Stimulated activated CD8-positive, alpha-beta memory T cell treated with anti-CD3 and anti-CD28 coated beads, Interleukin-12 subunit alpha, Interleukin-12 subunit beta, amount 100 ng/mL, for 1 hour (primary cell): Measurements from ENCODE around the gene GMCL1.
"Not testable (repeated sequence)": the region's sequence is repeated elsewhere in the genome, so short reads cannot be mapped to it uniquely, and the experiment has no call there.

Experiments used
- DNase-seq: peaks from one replicate; pipeline ENCODE4 v3.0.0-alpha.2; 2020; ENCODE audit warnings: low read depth

GMCL1 gene, protein sequence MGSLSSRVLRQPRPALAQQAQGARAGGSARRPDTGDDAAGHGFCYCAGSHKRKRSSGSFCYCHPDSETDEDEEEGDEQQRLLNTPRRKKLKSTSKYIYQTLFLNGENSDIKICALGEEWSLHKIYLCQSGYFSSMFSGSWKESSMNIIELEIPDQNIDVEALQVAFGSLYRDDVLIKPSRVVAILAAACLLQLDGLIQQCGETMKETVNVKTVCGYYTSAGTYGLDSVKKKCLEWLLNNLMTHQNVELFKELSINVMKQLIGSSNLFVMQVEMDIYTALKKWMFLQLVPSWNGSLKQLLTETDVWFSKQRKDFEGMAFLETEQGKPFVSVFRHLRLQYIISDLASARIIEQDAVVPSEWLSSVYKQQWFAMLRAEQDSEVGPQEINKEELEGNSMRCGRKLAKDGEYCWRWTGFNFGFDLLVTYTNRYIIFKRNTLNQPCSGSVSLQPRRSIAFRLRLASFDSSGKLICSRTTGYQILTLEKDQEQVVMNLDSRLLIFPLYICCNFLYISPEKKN

DNA sequence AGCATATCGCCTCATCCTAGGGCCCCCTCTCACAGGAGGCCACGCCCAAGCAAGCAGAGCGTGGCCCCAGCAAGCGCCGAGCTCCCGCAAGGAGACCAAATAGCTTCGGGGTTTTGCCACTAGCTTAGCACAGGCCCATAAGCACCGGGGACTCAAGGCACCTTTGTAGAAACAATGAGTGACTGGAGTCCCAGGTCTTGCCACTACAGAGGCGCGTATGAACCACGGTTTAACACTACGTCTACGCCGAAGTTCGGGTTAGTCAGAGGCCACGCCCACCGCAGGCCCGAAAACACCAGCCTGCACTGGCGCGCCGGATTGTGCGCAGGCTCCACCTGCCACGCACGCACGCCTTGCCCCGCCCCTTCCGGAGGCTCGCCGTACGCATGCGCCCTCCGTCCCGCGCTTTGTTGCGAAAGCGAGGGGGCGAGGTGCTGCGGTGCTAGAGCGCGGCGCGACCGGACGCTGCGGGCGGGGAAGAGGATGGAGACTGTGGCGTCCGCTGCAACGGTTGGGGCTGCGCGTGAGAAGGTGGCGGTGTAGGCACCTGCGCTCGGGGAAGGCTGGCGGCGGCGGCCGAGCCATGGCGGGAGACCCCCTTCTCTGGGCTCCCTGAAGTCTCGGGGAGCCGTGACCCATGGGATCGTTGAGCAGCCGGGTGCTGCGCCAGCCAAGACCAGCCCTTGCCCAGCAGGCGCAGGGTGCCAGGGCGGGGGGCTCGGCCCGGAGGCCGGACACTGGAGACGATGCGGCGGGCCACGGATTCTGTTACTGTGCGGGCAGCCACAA is at the start of gene GMCL1:
TSS of gene GMCL1 (plus strand) at position 405 of the 789 bp plus-strand sequence. CDS start at position 638, 233 bp downstream.
- DNase-seq, result peak; percentile 98

DNA sequence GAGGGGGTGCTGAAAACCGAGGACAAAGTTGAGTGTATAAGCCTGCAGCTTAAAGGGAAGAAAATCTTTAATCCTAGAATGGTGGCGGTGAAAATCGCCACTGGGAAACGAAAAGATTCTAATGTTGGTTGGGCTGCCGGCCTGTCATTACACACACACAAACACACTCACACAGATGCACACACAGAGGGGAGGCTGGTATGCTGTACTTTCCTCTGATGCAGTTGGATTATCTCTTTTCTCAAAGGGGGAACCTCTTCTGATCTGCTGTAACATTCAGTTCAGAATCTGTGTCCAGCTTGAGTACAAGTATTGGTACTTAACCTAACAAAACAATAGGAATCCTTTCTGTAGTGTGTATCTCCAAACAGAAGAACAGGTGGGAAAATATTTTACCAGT is 48.5 kb upstream of the GMCL1 start:
- DNase-seq, result no peak

DNA sequence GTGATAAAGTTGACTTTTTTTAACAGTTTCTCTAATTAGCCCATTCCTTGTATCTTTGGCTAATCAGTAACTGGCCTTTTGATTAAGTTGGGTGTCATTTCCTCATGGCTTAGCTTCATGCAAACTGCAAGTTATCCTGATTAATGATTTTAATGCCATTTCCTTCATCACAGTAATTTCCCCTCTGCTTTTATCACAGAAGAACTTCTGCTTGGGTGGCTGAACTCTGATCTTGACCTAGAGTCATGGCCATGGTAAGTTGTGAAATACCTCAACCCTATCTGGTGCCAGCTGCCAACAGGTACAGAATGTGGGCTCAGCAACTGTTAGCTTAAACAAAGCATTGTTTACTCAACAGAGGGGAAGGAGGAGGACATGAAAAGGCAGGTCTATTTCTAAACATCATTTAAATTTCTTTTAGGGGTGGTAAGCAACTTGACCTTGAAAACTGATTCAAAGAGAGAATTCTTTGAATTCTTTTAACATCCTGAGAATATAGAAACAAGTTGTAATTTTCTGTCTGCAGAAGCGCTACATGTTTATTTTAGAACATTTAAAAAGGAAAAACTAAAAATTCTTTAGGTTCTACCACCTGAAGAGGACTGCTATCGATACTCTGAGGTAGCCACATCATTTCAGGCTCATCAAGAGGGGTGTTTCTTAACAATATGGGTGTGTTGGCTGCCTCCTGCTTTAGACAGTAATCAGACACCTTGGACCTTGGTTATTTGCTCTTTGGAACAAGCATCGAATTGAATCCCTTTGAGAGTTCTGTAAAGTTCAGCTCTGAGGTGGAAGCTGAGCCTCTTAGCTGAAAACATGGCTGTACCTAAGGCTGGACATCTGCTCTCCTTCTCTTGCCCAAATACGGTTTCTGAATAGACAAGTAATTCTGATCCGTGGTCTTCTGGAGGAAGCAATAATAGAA is 47.9 kb upstream of the GMCL1 start:
- DNase-seq, result no peak

DNA sequence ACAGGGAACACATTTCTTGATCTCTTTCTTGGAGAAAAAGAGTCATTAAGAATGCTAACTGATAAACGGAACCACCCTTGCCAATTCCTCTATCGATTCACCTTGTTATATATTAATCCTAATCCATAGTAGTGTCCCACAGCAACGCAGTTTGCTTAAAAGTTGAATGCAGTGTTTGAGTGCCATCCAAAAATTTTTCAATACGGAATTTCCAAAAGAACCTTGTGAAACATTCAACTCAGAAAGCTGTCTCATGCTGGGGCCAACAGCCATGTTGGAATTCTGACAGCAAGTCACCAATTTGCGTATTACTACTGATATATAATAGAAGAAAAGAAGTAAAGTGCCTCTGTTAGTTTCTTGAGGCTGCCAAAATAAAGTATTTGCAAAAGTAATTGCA is 45.2 kb upstream of the GMCL1 start:
- no peak for DNase-seq

DNA sequence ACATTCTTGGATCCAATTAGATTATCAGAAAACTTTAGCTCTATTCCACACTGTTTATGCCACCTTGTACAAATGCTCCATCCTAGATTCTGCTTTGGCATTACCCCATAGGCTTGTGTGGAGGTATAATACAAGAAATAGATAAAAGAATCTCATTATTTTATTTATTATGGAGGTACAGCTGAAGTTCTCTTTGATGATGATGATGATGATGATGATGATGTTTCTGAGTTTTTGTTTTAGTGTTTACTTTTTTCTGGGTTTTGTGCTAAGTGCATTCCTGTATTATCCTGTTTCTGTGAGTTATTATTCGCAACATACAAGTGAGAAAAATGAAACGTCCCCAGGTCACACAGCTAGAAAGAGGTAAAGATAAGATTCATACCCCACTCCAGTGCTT is 44.1 kb upstream of the GMCL1 start:
- DNase-seq, result no peak

DNA sequence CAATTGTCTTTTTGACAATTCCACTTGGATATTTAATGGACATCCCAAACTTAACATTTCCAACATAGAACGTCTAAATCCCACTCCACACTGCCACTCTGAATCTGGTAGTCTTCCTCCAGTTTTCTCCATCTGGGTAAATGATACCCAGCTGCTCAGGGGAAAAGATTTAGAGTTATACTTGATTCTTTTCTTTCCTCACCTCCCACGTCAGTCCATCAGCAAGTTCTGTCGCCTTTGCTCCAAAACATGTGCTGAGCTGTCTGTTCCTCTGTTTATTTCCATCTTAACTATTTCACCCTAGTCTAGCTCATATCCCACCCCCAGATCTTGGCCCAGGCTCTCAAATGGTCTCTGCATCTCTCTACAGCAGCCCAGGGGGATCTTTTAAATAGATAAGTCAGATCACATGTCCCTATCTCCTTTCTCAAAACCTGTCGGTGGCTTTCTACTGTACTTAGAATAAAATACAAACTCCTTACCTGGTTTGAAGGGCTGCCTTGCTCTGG is 43.4 kb upstream of the GMCL1 start:
- DNase-seq, result no peak

DNA sequence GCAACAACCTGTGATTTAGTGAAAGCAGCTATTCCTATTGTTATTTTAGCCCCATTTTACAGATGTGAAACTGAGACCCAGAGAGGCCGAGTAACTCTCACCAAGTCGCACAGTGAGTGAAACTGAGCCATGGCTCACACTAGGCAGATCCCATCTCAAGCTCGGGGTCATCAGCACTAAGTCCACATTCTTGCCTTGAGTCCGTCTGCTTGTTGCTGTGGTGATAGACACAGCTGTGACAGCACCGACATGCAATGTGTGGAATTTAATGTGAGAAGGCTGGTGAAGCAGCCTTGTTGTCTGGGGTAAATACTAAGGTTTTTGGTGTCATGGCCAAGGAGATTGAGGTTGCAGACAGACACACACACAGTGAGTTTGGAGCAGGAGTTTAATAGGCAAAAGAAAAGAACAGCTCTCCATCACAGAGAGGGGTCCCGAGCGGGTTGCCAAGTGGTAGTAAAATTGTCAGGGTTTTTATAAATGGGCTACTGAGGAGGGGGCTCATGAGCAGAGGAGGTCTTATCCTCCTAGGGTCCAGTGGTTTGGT is 40.2 kb upstream of the GMCL1 start:
- no peak for DNase-seq

DNA sequence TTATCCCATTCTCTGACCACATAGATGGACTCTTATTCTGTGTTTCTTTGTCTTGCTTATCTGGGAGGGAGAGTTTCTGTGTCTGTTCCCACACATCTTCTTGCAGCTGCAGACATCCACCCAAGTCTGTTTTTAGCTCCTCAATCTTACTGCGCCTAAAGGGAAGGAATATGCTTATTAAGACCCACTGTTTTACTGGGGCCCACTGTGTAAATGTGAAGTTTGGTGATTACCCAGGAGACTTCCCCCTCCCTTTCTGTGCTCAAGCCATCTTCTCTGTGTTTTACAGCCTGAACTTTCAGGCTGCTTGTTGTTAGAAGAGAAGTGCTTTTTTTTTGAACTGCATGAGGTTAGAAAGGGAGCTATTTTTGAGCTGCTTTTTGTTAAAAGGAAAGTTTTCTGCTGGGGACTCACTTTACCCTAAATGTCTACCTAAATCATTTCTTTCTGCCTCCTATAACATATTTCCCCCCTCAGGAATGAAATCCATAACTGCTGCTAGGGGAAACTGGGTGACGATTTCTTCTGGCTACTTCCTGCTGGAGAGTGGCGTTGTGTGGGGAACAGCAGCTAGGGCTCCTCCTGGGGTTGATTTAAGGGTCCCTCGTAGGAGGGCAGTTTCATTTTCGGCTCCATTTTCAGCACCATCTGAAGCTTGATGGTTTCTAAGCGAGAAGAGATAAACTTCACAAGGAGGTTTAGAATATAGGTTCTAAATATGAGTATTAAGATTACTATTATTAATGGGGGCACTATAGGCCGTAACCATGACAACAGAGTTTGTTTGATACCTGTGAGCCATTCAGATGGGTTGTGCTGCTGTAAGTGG is 39.5 kb upstream of the GMCL1 start:
- no peak for DNase-seq

DNA sequence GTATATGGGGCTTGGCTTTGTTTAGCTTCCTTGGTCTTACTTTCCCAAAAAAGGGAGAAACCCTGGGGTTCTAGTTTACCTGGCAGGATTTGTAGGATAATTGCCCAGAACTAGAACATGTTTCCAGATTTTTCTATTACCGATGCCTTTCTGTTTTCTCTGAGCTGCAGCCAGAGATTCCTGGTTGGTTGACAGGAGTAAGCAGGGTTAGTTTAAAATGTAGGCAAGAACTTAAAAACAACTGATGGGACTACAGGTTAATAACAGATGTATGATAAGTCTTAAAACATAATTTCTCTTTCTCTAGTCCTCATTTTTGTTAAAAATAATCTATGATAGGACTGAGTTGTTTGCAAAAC is 38.9 kb upstream of the GMCL1 start:
- DNase-seq, result no peak

DNA sequence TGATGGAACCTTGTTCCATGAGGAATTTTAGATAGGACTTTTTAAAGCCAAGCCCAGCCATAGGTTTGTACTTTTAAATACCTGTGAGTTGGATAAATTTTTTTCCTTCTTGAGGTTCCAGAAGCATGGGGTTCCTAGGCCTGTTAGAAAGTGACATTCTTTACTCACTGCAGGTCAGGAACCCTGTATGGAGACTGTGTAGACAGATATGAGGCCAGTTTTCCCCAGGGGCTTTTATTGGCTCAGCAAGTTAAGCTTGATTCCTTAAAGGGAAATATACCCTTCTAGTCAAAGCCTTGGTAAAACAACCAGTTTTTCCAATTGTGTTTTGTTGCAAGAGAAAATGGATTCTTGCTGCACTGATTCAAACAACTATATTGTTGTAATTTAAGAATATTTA is 38.4 kb upstream of the GMCL1 start:
- no peak for DNase-seq

DNA sequence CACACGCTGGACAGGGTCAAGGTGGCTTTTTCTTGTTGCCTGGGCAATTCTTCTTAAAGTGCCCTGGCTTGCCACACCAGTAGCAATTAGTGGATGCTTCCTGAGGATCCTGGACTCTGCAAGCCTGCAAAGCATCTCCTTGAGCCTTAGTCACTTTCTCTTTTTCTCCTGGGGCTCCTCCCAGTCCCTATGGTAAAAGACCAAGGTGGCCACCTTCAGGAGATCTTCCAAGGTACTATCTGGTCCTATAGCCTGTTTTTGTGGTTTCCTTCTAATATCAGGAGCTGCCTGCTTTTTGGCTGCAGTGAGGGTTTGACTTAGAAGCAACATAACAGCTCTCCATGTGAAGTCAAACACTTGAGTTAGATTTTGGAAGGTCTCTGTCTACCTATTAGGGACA is 33.3 kb upstream of the GMCL1 start:
- DNase-seq, result no peak

DNA sequence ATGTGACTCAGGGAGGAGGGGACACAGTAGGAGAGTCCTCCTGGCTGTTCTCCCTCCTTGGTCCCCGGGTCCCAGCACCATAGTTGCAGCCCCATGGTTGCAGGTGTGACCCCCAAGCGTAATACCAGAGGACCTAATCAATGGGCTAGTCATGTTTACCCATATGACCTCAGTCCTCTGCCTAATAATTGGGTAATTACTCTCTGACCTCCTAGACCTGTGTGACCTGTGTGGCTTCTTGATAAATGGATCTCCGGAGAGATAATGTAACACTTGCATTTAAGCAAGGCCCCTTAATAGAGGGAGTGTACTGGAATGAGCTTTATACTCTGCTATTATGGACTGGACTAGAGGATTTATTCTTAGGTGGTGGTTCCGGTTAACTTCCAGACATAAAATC is 32.2 kb upstream of the GMCL1 start:
- no peak for DNase-seq

DNA sequence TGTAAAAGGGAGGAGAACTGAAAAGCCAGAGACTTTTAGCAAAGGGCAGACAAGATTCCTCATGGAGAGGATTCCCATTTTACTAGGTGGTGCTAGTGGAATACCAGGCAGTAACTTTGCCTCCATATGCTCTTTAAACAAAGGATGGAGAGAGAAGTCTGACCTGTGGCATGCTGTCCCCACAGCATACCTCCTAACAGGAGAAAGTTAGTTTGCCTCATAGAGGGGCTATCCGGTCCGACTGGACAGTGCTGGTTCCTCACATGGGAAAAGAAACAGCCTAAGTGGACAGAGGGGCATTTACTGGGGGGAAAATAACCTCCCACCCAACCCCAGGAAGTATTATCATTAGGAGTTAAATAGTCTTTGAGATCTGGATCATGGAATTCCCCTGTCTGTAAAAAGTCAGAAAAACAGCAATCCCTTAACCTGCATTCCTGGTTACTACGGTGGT is 31.6 kb upstream of the GMCL1 start:
- no peak for DNase-seq

DNA sequence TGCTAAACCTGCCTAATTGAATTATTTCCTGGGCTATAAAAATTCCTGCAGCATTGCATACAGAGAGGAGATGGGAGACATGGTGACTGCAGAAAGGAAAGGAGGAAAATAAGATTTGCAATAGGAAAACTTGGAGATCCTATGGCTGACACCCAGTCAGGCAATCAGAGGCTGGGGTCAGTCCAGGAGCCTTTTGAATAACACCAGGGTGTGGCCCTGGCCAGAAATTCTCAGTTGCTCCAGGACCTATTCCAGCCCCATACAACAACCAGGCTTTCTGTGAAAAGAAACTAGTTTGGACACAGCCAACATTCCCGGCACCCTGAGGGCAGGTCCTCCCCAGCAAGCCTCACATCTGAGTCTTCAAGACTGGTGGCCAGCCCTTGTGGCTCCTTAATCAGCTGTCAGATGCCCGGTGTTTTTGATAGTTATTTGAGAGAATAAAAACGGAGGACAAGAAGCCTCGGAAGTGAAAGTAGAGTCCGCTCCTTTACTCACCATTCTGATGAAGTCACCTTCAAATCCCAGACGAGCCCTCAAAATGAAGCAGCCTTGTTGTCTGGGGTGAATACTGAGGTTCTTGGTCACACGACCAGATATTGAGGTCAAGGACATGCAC is 31.1 kb upstream of the GMCL1 start:
- no peak for DNase-seq

DNA sequence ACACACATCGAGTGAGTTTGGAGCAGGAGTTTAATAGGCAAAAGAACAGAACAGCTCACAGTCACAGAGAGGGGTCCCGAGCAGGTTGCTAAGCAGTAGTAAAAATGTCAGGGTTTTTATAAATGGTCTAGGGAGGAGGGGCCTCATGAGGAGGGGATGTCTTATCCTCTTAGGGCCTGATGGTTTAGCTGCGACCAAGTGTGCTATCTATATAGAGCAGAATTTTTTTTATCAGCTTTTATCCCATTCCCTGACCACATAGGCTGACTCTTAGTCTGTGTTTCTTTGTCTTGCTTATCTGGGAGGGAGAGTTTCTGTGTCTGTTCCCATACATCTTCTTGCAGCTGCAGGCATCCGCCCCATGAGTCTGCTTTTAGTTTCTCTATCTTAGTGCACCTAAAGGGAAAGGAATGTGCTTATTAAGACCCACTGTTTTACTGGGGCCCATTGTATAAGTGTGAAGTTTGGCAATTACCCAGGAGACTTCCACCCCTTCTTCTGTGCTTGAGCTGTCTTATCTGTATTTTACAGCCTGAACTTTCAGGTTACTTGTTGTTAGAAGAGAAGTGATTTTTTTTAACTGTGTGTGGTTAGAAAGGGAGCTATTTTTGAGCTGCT is 30.4 kb upstream of the GMCL1 start:
- DNase-seq, result no peak

DNA sequence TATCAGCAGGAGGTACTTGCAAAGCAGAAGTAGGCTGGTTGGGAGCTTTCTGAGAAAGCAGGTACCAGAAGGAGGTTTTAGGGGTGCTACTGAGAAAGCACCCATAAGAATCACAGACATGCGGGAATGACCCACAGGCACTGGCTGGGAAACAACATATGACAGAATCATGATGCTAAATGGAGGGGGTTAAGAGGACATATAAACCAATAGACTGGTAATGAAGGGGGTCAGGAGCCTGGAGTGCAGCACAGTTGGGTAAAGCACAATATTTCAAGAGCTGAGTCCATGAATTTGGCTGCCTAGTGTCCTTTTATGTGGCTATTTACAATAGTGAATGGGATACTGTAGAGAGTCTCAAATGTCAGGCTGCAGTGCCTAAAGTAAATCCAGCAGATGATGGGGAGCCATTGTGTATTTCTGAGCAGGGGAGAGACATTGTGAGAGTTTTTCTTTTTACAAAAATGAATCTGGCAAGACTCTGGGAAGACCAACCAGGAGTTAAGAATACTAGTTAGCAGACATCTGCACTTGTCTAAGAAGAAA is 27.6 kb upstream of the GMCL1 start:
- no peak for DNase-seq

DNA sequence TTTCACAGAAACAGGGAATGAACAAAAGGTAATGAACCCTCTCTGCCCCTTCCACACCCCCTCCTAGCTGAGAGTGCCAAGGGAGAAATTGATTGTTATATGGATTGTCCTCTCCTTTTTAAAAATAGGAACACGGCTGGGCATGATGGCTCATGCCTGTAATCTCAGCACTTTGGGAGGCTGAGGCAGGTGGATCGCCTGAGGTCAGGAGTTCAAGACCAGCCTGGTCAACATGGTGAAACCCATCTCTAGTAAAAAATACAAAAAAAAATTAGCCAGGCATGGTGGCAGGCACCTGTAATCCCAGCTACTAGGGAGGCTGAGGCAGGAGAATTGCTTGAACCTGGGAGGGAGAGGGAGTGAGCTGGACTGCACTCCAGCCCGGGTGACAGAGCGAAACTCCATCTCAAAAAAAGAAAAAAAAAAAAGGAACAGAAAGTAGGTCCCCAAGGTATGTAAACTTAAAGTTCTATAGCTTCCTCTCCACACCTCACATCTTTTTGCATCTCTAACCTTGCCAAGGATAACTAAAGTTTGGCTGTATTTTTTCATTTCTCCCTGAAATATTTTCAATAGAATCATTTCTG is 26.6 kb upstream of the GMCL1 start:
- DNase-seq, result not testable (repeated sequence)

DNA sequence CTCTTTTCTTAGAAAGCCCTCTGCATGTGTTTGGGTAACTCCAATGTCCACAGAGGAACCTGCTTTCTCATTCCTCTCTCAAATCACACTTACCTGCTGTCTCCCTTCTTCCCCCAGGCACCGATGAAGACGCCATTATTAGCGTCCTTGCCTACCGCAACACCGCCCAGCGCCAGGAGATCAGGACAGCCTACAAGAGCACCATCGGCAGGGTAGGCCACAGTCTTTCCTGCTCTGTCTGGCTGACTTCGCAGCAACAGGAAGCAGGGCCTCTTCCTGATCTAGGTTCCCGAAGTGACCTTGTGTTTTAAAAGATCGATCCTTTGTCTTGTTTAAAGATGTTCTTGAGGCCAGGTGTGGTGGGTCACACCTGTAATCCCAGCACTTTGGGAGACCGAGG is 25.0 kb upstream of the GMCL1 start:
- DNase-seq, result no peak

DNA sequence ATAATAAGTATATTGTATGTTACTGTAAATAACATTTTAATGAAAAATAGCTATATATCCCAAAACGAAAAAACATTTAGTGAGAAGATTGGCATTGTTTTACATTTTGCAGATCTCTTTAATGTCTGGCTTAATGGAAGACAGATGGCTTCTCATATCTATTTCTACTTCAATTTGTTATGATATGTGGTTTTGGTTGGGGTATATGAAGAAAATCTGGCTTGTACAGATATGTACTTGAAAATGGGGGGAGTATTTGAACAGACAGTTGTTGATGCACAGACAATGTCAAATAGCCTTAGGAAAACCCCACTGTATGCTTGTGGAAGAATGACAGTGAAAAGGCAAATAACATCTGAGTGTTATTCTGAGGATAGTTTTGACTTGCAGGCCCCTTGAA is 23.6 kb upstream of the GMCL1 start:
- no peak for DNase-seq
